ENCODE results near the gene ADM2. TPM values are rescaled to one million over a fixed set of nuclear protein-coding genes. Genes with fewer than 3 reads are reported as not detected.

The ADM2 gene
- polyA plus RNA-seq, 3 donors from 2014 or later: 0.38 TPM; not detected in 2

DNA sequence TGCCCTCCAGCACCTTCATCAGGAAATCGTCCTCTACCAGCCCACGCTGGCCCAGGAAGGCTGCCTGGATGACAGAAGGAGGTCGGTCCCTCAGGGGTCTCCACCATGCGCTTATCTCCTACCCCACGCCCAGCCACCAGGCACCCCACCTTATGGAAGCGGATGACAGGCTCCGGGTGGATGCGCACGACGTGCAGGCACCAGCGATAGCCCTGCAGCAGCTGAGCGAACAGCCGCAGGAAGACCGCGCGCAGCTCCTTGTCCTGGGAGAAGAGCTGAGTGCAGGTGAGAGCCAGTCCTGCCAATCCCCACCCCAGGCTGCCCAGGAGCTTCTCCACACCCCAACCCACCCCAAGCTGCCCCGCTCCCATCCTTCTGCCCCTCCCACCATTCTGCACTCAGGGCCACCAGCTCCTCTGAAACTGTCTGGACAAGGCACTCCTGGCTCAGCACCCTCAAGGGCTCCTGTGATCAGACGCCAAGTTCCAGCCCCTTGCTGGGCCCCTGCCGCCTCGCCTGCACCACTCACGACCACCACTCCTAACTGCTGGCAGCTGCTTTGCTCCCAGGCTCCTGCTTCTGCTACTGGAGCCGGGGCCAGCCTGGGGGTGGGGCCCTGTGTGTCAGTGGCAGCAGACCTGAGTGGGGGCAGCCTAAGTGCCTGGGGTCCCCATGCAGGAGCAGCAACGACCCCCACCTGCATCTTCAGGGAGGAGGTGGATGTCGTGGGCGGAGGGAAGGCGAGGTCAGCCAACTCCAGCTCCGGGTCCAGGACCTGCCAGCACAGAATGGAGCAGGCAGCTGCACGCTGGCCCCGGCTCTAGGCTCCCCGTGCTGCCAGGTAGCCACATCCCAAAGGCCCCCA, 16.0 kb upstream of the ADM2 start:
- Mint-ChIP-seq H3K4me3 (no peak overlapping the region), H3K27ac (peak overlapping the region in 1 of 6 donors; percentile 17), H3K9me3 (peaks cover 0 to 2% (median 0%) of the 10 kb centered on the region in 6 donors), H3K4me1 (peaks cover 24 to 29% of the 10 kb centered on the region in 2 donors), H3K27me3 (ENCODE audit: low read depth in 3 of 3) (peaks cover 9 to 10% (median 10%) of the 10 kb centered on the region in 3 donors), H3K36me3 (peaks cover 7 to 13% (median 11%) of the 10 kb centered on the region in 3 donors)
- DNase-seq: no peak

DNA sequence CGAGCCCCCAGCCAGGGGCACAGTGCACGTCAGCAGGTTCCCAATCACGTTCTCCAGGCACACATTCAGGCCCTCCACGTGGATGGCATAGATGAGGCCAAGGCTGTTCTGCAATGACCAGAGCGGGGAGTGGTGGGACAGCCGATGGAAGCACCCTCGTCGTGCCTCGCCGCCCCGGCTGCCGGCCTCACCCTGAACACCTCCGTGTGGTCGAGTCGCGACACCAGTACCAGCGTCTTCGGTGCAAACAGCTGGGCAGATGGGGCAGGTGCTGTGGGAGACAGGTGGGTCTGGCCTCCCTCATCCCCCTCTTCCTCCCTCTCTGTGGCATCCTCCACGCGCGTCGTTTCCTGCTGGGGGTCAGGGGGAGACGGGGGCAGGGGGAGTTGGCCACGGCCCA, 14.0 kb upstream of the ADM2 start:
- Mint-ChIP-seq H3K27ac (peak overlapping the region in 3 of 6 donors; percentile 68 to 91 (median 82)), H3K9me3 (peaks cover 0 to 2% (median 0%) of the 10 kb centered on the region in 6 donors), H3K36me3 (peaks cover 7 to 11% (median 8%) of the 10 kb centered on the region in 3 donors), H3K4me3 (no peak overlapping the region), H3K4me1 (peaks cover 44 to 46% of the 10 kb centered on the region in 2 donors), H3K27me3 (ENCODE audit: low read depth in 3 of 3) (peaks cover 10 to 13% (median 12%) of the 10 kb centered on the region in 3 donors)
- DNase-seq: no peak

DNA sequence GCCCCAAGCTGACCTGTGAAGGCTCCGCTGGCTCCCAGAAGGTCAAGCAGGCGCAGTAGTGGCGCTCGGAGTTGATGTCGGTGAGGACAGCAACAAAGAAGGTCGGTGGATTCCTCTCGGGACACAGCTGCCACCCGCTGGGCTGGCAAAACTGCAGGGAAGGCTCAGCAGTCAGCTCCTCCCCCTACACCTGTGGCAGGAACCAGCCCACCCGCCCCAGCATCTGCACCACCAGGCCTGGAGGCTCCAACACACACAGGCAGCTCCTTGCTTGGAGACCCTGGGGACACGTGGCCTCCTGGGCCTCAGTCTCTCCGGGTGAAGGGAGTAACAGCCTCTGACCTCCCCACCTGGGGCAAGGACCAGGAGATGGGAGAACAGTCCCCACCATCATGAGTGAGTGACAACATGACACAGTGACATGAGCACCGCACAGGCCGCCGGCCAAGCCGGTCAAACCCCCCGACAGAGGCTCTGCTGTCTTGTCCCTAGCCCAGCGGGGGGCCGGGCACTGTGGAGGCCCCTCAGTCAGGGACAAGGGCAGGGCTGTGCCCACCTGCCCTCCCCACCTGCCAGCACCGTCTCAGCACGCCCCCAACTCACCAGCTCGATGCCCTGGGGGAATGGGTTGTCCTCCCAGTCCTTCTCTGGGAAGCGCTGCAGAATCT, 13.4 kb upstream of the ADM2 start:
- H3K4me3 Mint-ChIP-seq: no peak overlapping the region
- peaks cover 50 to 52% of the 10 kb centered on the region in 2 donors for H3K4me1 Mint-ChIP-seq
- peaks cover 8 to 14% (median 12%) of the 10 kb centered on the region in 3 donors for H3K27me3 Mint-ChIP-seq (ENCODE audit: low read depth in 3 of 3)
- H3K27ac Mint-ChIP-seq: peak overlapping the region; percentile 29 to 98 (median 94)
- peaks cover 0 to 2% (median 0%) of the 10 kb centered on the region in 6 donors for H3K9me3 Mint-ChIP-seq
- peaks cover 7 to 11% (median 8%) of the 10 kb centered on the region in 3 donors for H3K36me3 Mint-ChIP-seq
- DNase-seq: no peak

DNA sequence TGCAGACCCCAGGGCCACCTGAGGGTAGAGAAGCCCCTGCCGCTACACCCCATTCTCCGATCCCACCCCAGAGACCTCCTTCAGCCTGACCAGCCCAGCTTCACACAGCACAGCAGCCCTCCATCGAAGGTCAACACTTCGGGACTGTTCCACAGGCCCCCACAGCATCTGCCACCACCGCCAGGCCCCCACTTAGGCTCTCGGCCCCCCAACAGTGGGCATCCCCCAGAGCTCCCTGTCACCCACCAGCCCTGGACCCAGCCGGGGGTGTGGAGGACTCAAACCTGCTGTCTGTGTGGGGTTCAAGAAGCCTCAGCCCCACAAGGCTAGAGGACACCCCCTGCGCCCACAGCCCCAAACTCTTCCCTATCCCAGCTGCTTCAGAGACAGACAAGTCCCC, 12.7 kb upstream of the ADM2 start:
- Mint-ChIP-seq H3K27ac (peak overlapping the region; percentile 88 to 98 (median 96)), H3K36me3 (peaks cover 6 to 10% (median 7%) of the 10 kb centered on the region in 3 donors), H3K27me3 (ENCODE audit: low read depth in 3 of 3) (peaks cover 12 to 19% (median 16%) of the 10 kb centered on the region in 3 donors), H3K4me1 (peaks cover 57 to 59% of the 10 kb centered on the region in 2 donors), H3K9me3 (peaks cover 0 to 2% (median 0%) of the 10 kb centered on the region in 6 donors), H3K4me3 (peak overlapping the region in 4 of 5 donors; percentile 60 to 83 (median 80))
- DNase-seq: no peak

DNA sequence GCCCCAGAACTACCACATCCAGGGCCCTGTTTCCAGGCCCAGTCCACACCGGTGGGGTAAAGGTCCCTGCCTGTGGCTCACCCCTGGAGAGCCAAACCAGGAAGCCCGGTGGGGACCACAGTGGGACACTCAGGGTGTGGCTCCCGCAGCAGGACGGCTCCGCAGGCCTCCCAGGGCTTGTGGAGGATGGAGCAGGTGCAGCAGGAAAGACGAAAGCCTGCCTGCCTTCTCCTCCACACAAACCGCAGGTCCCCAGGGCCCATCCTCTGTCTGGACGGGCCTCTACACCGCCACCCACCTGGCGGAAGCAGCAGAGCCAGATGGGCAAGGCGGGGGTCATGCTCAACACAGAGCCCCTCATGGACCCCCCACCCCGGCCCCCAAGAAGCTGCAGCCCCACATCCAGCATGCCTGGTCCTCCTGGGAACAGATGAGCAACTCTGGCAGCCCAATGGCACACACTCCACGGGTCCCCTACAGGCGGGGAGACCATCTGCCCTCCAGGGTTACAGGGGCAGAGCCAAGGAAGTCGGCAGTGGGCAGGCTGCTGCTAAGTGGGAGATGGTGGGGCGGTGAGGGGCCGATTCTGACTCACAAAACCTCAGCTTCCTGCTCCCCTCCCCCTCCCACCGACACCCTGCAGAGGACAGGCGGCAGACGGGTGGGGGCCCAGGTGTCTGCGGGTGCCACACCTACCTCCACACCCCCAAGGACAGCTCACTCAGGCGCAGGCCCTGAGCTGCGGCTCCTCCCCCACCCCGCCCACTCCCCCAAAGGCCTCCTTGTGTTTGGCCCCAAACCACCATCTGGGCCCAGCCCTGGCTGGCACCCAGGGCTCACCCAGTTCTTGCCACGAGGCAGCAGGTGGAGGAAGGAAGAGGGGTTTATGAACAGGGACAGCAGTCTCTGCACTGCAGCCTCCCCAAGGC, 11.7 kb upstream of the ADM2 start:
- peak; percentile 99 for DNase-seq
- H3K36me3 Mint-ChIP-seq: peaks cover 4 to 6% (median 4%) of the 10 kb centered on the region in 3 donors
- H3K27ac Mint-ChIP-seq: peak overlapping the region; percentile 91 to 98 (median 96)
- peaks cover 63 to 67% of the 10 kb centered on the region in 2 donors for H3K4me1 Mint-ChIP-seq
- H3K27me3 Mint-ChIP-seq (ENCODE audit: low read depth in 3 of 3): peaks cover 16 to 23% (median 16%) of the 10 kb centered on the region in 3 donors
- H3K4me3 Mint-ChIP-seq: peak overlapping the region; percentile 77 to 97 (median 83)
- peaks cover 0 to 2% (median 0%) of the 10 kb centered on the region in 6 donors for H3K9me3 Mint-ChIP-seq

DNA sequence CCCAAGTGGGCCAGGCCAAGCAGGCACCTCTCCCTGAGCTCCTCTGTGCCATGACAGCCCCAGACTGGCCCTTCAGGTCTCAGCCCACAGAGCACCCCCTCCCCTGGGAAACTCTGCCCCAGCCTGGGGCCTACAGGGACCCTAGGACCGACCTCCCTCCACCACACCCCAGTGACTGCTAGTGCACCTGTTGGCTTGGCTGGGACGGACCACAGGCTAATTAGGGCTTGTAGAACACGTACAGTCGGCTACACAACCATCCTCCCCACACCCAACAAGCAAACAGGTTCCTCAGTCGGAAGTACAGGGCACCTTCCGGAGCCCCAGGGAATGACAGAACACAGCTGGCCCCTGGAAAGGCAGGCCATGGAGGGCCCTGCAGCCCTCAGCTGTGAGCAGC, 10.9 kb upstream of the ADM2 start:
- Mint-ChIP-seq H3K4me1 (peaks cover 66 to 67% of the 10 kb centered on the region in 2 donors), H3K9me3 (peaks cover 0 to 2% (median 0%) of the 10 kb centered on the region in 6 donors), H3K4me3 (peak overlapping the region; percentile 77 to 97 (median 83)), H3K27me3 (ENCODE audit: low read depth in 3 of 3) (peaks cover 15 to 23% (median 16%) of the 10 kb centered on the region in 3 donors), H3K36me3 (peaks cover 4 to 6% (median 4%) of the 10 kb centered on the region in 3 donors), H3K27ac (peak overlapping the region; percentile 91 to 98 (median 96))
- no peak for DNase-seq

DNA sequence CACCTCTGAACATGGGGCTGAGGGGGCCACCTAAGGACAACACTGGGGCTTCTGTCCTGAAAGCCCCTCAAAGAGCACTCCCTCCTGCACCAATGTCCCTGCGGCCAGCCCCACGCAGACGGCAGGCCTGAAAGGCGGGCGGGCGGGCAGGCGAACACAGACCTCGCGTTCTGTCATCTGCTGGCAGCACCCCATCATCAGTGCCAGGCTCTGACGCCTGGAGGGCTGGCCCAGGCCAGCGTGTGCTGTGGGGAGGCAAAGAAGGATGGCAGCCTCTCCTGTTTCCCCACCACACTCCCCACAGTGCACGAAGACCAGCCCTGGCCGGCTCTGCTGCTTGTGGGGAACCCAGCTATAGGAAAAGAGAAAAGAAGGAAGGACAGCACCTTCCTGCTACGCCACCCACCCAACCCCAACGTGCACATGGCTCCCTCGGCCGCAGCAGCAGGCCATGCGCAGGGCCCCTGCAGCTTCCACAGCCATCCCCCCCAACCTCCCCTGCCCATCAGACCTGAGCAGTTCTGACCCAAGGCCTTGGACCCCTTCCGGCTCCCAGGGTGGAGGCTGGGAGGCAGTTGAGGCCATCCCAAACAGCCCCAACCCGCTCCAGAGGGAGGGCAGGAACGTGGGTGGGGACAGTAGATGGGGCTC, 10.0 kb upstream of the ADM2 start:
- H3K9me3 Mint-ChIP-seq: peaks cover 0 to 2% (median 0%) of the 10 kb centered on the region in 6 donors
- H3K27me3 Mint-ChIP-seq (ENCODE audit: low read depth in 3 of 3): peaks cover 15 to 30% (median 16%) of the 10 kb centered on the region in 3 donors
- H3K4me3 Mint-ChIP-seq: peak overlapping the region; percentile 77 to 97 (median 83)
- H3K36me3 Mint-ChIP-seq: peaks cover 4 to 6% (median 4%) of the 10 kb centered on the region in 3 donors
- peak overlapping the region; percentile 91 to 98 (median 96) for H3K27ac Mint-ChIP-seq
- H3K4me1 Mint-ChIP-seq: peaks cover 67% of the 10 kb centered on the region in 2 donors
- DNase-seq: no peak

DNA sequence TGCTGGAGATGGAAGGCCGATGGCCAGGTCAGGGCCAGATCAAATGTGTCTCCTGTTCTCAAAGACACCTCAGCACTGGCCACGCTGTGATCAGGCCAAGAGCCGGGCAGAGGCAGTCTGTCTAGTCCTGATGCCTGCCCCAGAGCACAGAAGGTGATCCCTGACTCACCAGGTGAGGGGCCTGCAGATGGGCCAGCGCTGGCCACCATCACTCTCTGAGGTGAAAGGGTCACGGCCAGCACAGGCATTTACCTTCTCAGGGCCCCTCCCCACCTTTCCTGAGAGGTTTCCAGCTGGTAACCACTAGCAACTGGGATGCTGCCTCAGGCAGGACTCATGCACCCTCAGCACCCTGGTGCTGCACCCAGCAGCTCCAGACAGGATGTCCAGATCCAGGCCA, 9.4 kb upstream of the ADM2 start:
- peaks cover 0 to 2% (median 0%) of the 10 kb centered on the region in 6 donors for H3K9me3 Mint-ChIP-seq
- peak overlapping the region; percentile 54 to 97 (median 83) for H3K4me3 Mint-ChIP-seq
- H3K4me1 Mint-ChIP-seq: peaks cover 61 to 64% of the 10 kb centered on the region in 2 donors
- H3K27me3 Mint-ChIP-seq (ENCODE audit: low read depth in 3 of 3): peaks cover 15 to 33% (median 16%) of the 10 kb centered on the region in 3 donors
- peaks cover under 1 to 1% (median under 1%) of the 10 kb centered on the region in 3 donors for H3K36me3 Mint-ChIP-seq
- no peak for DNase-seq
- H3K27ac Mint-ChIP-seq: peak overlapping the region; percentile 57 to 98 (median 92)

DNA sequence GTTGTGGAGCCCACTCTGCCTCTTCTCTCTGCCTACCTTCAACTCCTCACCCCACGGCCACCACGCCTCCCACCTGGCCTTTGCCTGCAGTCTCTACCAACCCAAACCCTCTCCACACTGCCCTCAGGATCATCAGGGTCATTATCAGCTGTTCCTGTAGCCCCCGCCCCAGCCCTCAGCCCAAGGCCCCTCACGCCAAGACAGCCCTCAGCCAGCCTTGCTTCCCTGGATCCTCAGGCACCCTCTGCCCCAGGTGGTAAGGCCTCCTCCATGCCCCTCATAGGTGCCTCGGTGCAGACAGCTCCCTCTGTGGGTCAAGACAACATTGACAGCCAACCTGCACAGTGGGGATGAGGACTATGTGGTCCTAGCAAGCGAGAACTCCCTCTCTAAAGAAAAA, 8.3 kb upstream of the ADM2 start:
- peaks cover 60 to 63% of the 10 kb centered on the region in 2 donors for H3K4me1 Mint-ChIP-seq
- no peaks in the 10 kb centered on the region for H3K36me3 Mint-ChIP-seq
- peaks cover 0 to 2% (median 0%) of the 10 kb centered on the region in 6 donors for H3K9me3 Mint-ChIP-seq
- H3K4me3 Mint-ChIP-seq: peak overlapping the region; percentile 86 to 99 (median 97)
- H3K27ac Mint-ChIP-seq: peak overlapping the region; percentile 91 to 98 (median 94)
- peaks cover 15 to 33% (median 16%) of the 10 kb centered on the region in 3 donors for H3K27me3 Mint-ChIP-seq (ENCODE audit: low read depth in 3 of 3)
- DNase-seq: peak; percentile 35 to 42 (median 41)

DNA sequence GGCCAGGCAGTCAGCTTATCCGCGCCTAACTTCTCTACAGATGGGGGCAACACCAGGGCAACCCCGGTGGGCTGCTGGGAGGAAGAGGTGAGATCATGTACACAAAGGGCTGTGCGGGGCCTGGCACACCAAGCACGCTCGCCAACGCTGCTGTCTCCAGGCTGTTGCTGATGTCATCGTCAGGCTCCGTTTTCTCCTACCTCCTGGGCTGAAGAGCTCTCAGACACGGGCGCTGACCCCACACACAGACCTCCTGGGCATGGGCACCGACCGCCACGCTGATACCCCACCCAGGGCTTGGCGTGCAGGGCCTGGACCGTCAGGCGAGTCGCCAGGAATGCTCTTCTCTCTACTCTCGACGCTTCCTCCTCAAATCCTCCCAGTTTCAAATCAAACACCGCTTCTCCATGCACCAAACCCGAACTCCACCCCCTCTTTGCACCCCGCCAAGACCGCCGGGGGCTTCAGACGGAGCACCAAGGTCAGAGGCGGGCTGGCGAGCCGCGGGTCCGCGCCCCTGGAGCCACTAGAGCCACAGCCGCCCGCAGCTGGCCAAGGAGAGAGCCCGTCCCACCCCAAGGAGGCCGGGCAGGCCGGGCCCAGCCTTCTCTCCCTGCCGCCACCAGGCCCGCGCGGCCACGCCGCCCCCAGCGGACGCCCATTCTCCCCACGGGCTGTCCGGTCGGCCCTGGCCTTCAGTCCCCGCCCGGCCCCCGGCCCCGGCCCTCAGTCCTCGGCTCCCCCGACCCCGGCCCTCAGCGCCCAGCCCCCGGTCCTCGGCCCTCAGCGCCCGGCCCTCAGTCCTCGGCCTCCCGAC, 7.3 kb upstream of the ADM2 start:
- Mint-ChIP-seq H3K4me3 (peak overlapping the region; percentile 86 to 99 (median 97)), H3K4me1 (peaks cover 50 to 56% of the 10 kb centered on the region in 2 donors), H3K27ac (peak overlapping the region; percentile 91 to 98 (median 94)), H3K9me3 (peaks cover 0 to 2% (median 0%) of the 10 kb centered on the region in 6 donors), H3K36me3 (no peaks in the 10 kb centered on the region), H3K27me3 (ENCODE audit: low read depth in 3 of 3) (peaks cover 15 to 33% (median 16%) of the 10 kb centered on the region in 3 donors)
- peak in 2 of 3 donors; percentile 31 to 41 for DNase-seq

DNA sequence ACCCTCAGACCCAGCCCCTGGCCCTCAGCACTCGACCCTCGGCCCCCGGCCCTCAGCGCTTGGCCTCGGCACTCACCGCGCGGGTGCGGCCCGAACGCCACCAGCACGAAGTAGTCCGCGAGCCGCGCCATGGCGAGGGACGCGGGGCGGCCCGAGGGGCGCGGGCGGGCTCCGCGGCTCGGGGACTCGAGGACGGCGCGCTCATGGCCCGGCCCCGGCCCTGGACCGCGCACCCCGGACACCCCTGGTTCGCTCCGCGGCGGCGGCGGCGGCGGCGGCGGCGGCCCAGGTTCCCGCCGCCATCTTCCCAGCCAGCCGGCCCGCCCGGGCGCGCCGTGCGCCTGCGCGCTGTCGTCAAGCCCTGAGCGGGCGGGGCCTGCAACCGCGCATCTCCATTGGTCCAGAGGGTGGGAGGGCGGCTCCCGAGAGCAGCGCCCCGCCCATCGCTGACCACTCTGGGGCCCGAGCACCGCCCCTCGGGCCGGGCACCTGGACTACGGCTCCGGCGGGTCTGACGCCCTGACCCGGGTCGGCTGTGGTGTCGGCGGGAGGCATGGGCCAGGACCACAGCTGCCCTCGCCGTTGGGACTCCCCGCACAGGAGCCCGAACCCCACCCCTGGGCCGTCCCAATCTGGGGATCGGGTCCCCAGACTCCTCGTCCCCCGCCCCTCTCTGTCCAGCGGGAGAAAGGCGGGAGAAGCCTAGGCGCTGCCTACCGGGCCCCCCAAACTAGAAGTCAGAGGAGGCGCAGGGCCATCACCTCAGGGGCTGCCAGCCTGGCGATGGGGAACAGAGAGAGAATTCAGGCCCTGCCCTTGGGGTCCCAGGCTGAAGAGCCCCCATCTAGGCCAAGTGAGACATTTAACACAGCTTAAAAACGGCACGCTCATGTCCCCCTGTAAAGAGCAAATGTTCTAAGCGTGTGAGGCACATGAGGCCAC, 6.4 kb upstream of the ADM2 start, which contains the start of gene SBF1:
SBF1 (minus strand) TSS at position 326 of the 942 bp plus-strand sequence; CDS start at position 131, 195 bp downstream.
- H3K36me3 Mint-ChIP-seq: no peaks in the 10 kb centered on the region
- H3K4me1 Mint-ChIP-seq: peaks cover 41 to 50% of the 10 kb centered on the region in 2 donors
- peak within 1 kb of the TSS; percentile 86 to 99 (median 97) for H3K4me3 Mint-ChIP-seq
- H3K27ac Mint-ChIP-seq: peak within 1 kb of the TSS; percentile 91 to 98 (median 94)
- peaks cover 9 to 32% (median 9%) of the 10 kb centered on the region in 3 donors for H3K27me3 Mint-ChIP-seq (ENCODE audit: low read depth in 3 of 3)
- DNase-seq: peak; percentile 87 to 90 (median 89)
- H3K9me3 Mint-ChIP-seq: no peaks in the 10 kb centered on the region
